ENCODE measurements around the gene PDE4D. TPM values are rescaled to one million over a fixed set of nuclear protein-coding genes. Genes with fewer than 3 reads are reported as not detected.
"Not testable (repeated sequence)": the region's sequence is repeated elsewhere in the genome, so short reads cannot be mapped to it uniquely, and the experiment has no call there.

Gene PDE4D
- total RNA-seq, 2 experiments from 2014 or later: 68.5 to 69.8 TPM

- H3K9me3 Mint-ChIP-seq (ENCODE audit: low read depth): no peaks in the 10 kb centered on the region
- no peaks in the 10 kb centered on the region for H3K27me3 Mint-ChIP-seq
- no peaks in the 10 kb centered on the region for H3K4me1 Mint-ChIP-seq
- POLR2A ChIA-PET: no interaction called here
- no peak overlapping the region for H3K27ac Mint-ChIP-seq
- intact Hi-C loops (cut with DNase I, micrococcal nuclease): no loop called here
- no peaks in the 10 kb centered on the region for H3K36me3 Mint-ChIP-seq (ENCODE audit: low read depth)
- H3K4me3 Mint-ChIP-seq: no peak overlapping the region
- ATAC-seq: no peak
- no peak for DNase-seq
- CTCF ChIA-PET: no interaction called here
These were observed 208.4 kb downstream of the PDE4D start for GRCh38 chr5:59685191-59685530.

- ChIA-PET CTCF (interaction anchor here (0.5 to 0.7 kb wide), 2 partner anchors 179 to 1578 kb away, joined by 3 read pairs; no protein-coding TSS in a partner anchor), POLR2A (no interaction called here)
- Mint-ChIP-seq H3K4me3 (no peak overlapping the region), H3K27me3 (no peaks in the 10 kb centered on the region), H3K27ac (no peak overlapping the region), H3K36me3 (ENCODE audit: low read depth) (no peaks in the 10 kb centered on the region), H3K9me3 (ENCODE audit: low read depth) (no peaks in the 10 kb centered on the region), H3K4me1 (no peaks in the 10 kb centered on the region)
- ATAC-seq (no peak), DNase-seq (no peak)
- intact Hi-C loops (cut with DNase I, micrococcal nuclease): no loop called here
These were observed 208.9 kb downstream of the PDE4D start for GRCh38 chr5:59684388-59685190.

- Mint-ChIP-seq H3K9me3 (ENCODE audit: low read depth) (no peaks in the 10 kb centered on the region), H3K27ac (no peak overlapping the region), H3K4me1 (no peaks in the 10 kb centered on the region), H3K27me3 (no peaks in the 10 kb centered on the region), H3K36me3 (ENCODE audit: low read depth) (no peaks in the 10 kb centered on the region), H3K4me3 (no peak overlapping the region)
- ChIA-PET CTCF (interaction anchor here (1.9 kb wide), 1 partner anchor 10 kb away, joined by 6 read pairs; no protein-coding TSS in a partner anchor), POLR2A (no interaction called here)
- DNase-seq (no peak), ATAC-seq (no peak)
- intact Hi-C loops (cut with DNase I, micrococcal nuclease): no loop called here
These were observed 210.2 kb downstream of the PDE4D start for GRCh38 chr5:59683311-59683710.

GRCh38 chr5:59682542-59682941 is 211.0 kb downstream of the PDE4D start:
- H3K36me3 Mint-ChIP-seq (ENCODE audit: low read depth): no peaks in the 10 kb centered on the region
- intact Hi-C loops (cut with DNase I, micrococcal nuclease): no loop called here
- no peaks in the 10 kb centered on the region for H3K9me3 Mint-ChIP-seq (ENCODE audit: low read depth)
- H3K27me3 Mint-ChIP-seq: no peaks in the 10 kb centered on the region
- no peak overlapping the region for H3K4me3 Mint-ChIP-seq
- ATAC-seq (no peak), DNase-seq (no peak)
- H3K27ac Mint-ChIP-seq: no peak overlapping the region
- no peaks in the 10 kb centered on the region for H3K4me1 Mint-ChIP-seq
- CTCF ChIA-PET: interaction anchor here (1.5 to 1.9 kb wide), 2 partner anchors 9 to 293 kb away, joined by 3 to 6 read pairs; no protein-coding TSS in a partner anchor
- POLR2A ChIA-PET: no interaction called here

GRCh38 chr5:59678943-59679342 is 214.6 kb downstream of the PDE4D start:
- Mint-ChIP-seq H3K36me3 (ENCODE audit: low read depth) (no peaks in the 10 kb centered on the region), H3K27ac (no peak overlapping the region), H3K27me3 (no peaks in the 10 kb centered on the region), H3K4me3 (no peak overlapping the region), H3K4me1 (no peaks in the 10 kb centered on the region), H3K9me3 (ENCODE audit: low read depth) (no peaks in the 10 kb centered on the region)
- DNase-seq (no peak), ATAC-seq (no peak)
- POLR2A ChIA-PET: no interaction called here
- CTCF ChIA-PET: no interaction called here
- intact Hi-C loops (cut with DNase I, micrococcal nuclease): no loop called here

GRCh38 chr5:59674763-59675162 is 218.8 kb downstream of the PDE4D start:
- H3K4me3 Mint-ChIP-seq: no peak overlapping the region
- POLR2A ChIA-PET: no interaction called here
- intact Hi-C loops (cut with DNase I, micrococcal nuclease): loop anchor here in 1 of 2 experiments (5.0 kb wide), 1 partner anchor 487 kb away; no protein-coding TSS in a partner anchor

GRCh38 chr5:59673438-59674058 is 220.0 kb downstream of the PDE4D start:
- POLR2A ChIA-PET: interaction anchor here (0.6 kb wide), 1 partner anchor 57 kb away, joined by 3 read pairs; no protein-coding TSS in a partner anchor
- Mint-ChIP-seq H3K4me1 (no peaks in the 10 kb centered on the region), H3K4me3 (no peak overlapping the region), H3K36me3 (ENCODE audit: low read depth) (no peaks in the 10 kb centered on the region), H3K27me3 (peaks cover 1% of the 10 kb centered on the region), H3K27ac (no peak overlapping the region), H3K9me3 (ENCODE audit: low read depth) (no peaks in the 10 kb centered on the region)
- intact Hi-C loops (cut with DNase I, micrococcal nuclease): loop anchor here (1.0 to 5.0 kb wide), 7 partner anchors 127 to 486 kb away; no protein-coding TSS in a partner anchor
- ATAC-seq (peak; percentile 42), DNase-seq (no peak)
- CTCF ChIA-PET: interaction anchor here (0.6 to 3.9 kb wide), 31 partner anchors 8 to 482 kb away, joined by 3 to 31 read pairs (median 4); no protein-coding TSS in a partner anchor

More at GRCh38 chr5:59674763-59675162, 218.8 kb downstream of the PDE4D start:
- Mint-ChIP-seq H3K36me3 (ENCODE audit: low read depth) (no peaks in the 10 kb centered on the region), H3K9me3 (ENCODE audit: low read depth) (no peaks in the 10 kb centered on the region), H3K27me3 (no peaks in the 10 kb centered on the region), H3K27ac (no peak overlapping the region), H3K4me1 (no peaks in the 10 kb centered on the region)
- ATAC-seq: no peak
- no peak for DNase-seq
- CTCF ChIA-PET: interaction anchor here (0.6 to 2.2 kb wide), 2 partner anchors 169 to 170 kb away, joined by 3 to 10 read pairs; no protein-coding TSS in a partner anchor

GRCh38 chr5:59666440-59667068 is 227.0 kb downstream of the PDE4D start:
- H3K4me3 Mint-ChIP-seq: no peak overlapping the region
- CTCF ChIA-PET: no interaction called here
- H3K27ac Mint-ChIP-seq: no peak overlapping the region

GRCh38 chr5:59665832-59666203 is 227.7 kb downstream of the PDE4D start:
- CTCF ChIA-PET: not testable (repeated sequence)

More at GRCh38 chr5:59666440-59667068, 227.0 kb downstream of the PDE4D start:
- Mint-ChIP-seq H3K4me1 (peaks cover 9% of the 10 kb centered on the region), H3K36me3 (ENCODE audit: low read depth) (no peaks in the 10 kb centered on the region), H3K9me3 (ENCODE audit: low read depth) (no peaks in the 10 kb centered on the region), H3K27me3 (peaks cover 1% of the 10 kb centered on the region)
- intact Hi-C loops (cut with DNase I, micrococcal nuclease): no loop called here
- POLR2A ChIA-PET: interaction anchor here (0.5 kb wide), 1 partner anchor 46 kb away, joined by 5 read pairs; no protein-coding TSS in a partner anchor
- DNase-seq: no peak
- ATAC-seq: no peak

GRCh38 chr5:59665086-59665831 is 228.3 kb downstream of the PDE4D start:
- Mint-ChIP-seq H3K27me3 (peaks cover 1% of the 10 kb centered on the region), H3K4me1 (peaks cover 11% of the 10 kb centered on the region), H3K27ac (no peak overlapping the region), H3K36me3 (ENCODE audit: low read depth) (no peaks in the 10 kb centered on the region), H3K4me3 (no peak overlapping the region), H3K9me3 (ENCODE audit: low read depth) (no peaks in the 10 kb centered on the region)
- CTCF ChIA-PET: interaction anchor here (0.7 to 1.7 kb wide), 2 partner anchors 8 to 284 kb away, joined by 3 to 12 read pairs; no protein-coding TSS in a partner anchor
- ATAC-seq (no peak), DNase-seq (no peak)
- POLR2A ChIA-PET: no interaction called here
- intact Hi-C loops (cut with DNase I, micrococcal nuclease): no loop called here

More at GRCh38 chr5:59665832-59666203, 227.7 kb downstream of the PDE4D start:
- H3K36me3 Mint-ChIP-seq (ENCODE audit: low read depth); DNase-seq; H3K4me3 Mint-ChIP-seq; intact Hi-C loops (cut with DNase I, micrococcal nuclease); H3K27me3 Mint-ChIP-seq; H3K9me3 Mint-ChIP-seq (ENCODE audit: low read depth); ATAC-seq; H3K27ac Mint-ChIP-seq: not testable (repeated sequence)
- peaks cover 11% of the 10 kb centered on the region for H3K4me1 Mint-ChIP-seq
- POLR2A ChIA-PET: interaction anchor here (0.5 kb wide), 1 partner anchor 45 kb away, joined by 5 read pairs; no protein-coding TSS in a partner anchor

All from activated CD4-positive, alpha-beta T cell treated with anti-CD3 and anti-CD28 coated beads for 36 hours (primary cell).